IgD-negative memory B cell (primary cell): ENCODE measurements around the gene LDB3. TPM values are rescaled to one million over a fixed set of nuclear protein-coding genes. Genes with fewer than 3 reads are reported as not detected.

Experiments
- H3K27ac Mint-ChIP-seq, 3 donors: one replicate each; pipeline ENCODE4 v1.8.0; 2020 to 2022; ENCODE audit warnings: mild to moderate bottlenecking in 3 of 3, mixed read lengths in 3 of 3, moderate library complexity in 1 of 3
- H3K27me3 Mint-ChIP-seq: one replicate; pipeline ENCODE4 v1.8.0; 2021; ENCODE audit warnings: mixed read lengths
- H3K36me3 Mint-ChIP-seq: one replicate; pipeline ENCODE4 v1.8.0; 2020; ENCODE audit warnings: mild to moderate bottlenecking, mixed read lengths
- H3K4me1 Mint-ChIP-seq, 3 donors: one replicate each; pipeline ENCODE4 v1.8.0; 2020 to 2022; ENCODE audit warnings: mixed read lengths in 3 of 3, mild to moderate bottlenecking in 1 of 3
- H3K4me3 Mint-ChIP-seq, 4 donors: one replicate each; pipeline ENCODE4 v1.8.0; 2020 to 2022; ENCODE audit warnings: mild to moderate bottlenecking in 4 of 4, mixed read lengths in 4 of 4, moderate library complexity in 3 of 4
- H3K9me3 Mint-ChIP-seq, 3 donors: one replicate each; pipeline ENCODE4 v1.8.0; 2020 to 2021; ENCODE audit warnings: mixed read lengths in 3 of 3, mild to moderate bottlenecking in 1 of 3
- polyA plus RNA-seq: library from polyadenylated mRNA; unstranded; fragments of 300-500 nt; fragmentation: Illumina TruSeq; gene quantifications from one replicate; pipeline ENCODE4 v1.2.3, GENCODE V29; 2021

LDB3 gene
- polyA plus RNA-seq, 1 donor from 2014 or later = 0.13 TPM

- no peaks in the 10 kb centered on the region for H3K36me3 Mint-ChIP-seq
- peak overlapping the region; percentile 76 to 96 (median 84) for H3K4me3 Mint-ChIP-seq
- H3K4me1 Mint-ChIP-seq = peaks cover 2 to 6% (median 5%) of the 10 kb centered on the region in 3 donors
- peak overlapping the region in 2 of 3 donors; percentile 63 to 98 for H3K27ac Mint-ChIP-seq
- peaks cover 2% of the 10 kb centered on the region for H3K27me3 Mint-ChIP-seq
- H3K9me3 Mint-ChIP-seq = no peaks in the 10 kb centered on the region
Observed at GRCh38 chr10:86709396-86710185, 41.3 kb downstream of the LDB3 start.

GRCh38 chr10:86710987-86711512 is 42.7 kb downstream of the LDB3 start:
- Mint-ChIP-seq H3K27ac (peak overlapping the region; percentile 63 to 98 (median 85)), H3K36me3 (no peaks in the 10 kb centered on the region), H3K4me1 (peaks cover 2 to 6% (median 5%) of the 10 kb centered on the region in 3 donors), H3K27me3 (peaks cover 2% of the 10 kb centered on the region), H3K4me3 (peak overlapping the region; percentile 83 to 96 (median 91)), H3K9me3 (no peaks in the 10 kb centered on the region)

GRCh38 chr10:86711513-86712316 is 43.4 kb downstream of the LDB3 start:
- Mint-ChIP-seq H3K4me3 (peak overlapping the region; percentile 91 to 99 (median 98)), H3K4me1 (peaks cover 2 to 6% (median 5%) of the 10 kb centered on the region in 3 donors), H3K27ac (peak overlapping the region; percentile 97 to 99 (median 98)), H3K9me3 (no peaks in the 10 kb centered on the region), H3K36me3 (no peaks in the 10 kb centered on the region), H3K27me3 (peaks cover 2% of the 10 kb centered on the region)

- no peaks in the 10 kb centered on the region for H3K36me3 Mint-ChIP-seq
- H3K4me1 Mint-ChIP-seq = peaks cover 2 to 6% (median 5%) of the 10 kb centered on the region in 3 donors
- peak overlapping the region; percentile 97 to 99 (median 98) for H3K27ac Mint-ChIP-seq
- no peaks in the 10 kb centered on the region for H3K9me3 Mint-ChIP-seq
- H3K27me3 Mint-ChIP-seq = no peaks in the 10 kb centered on the region
- H3K4me3 Mint-ChIP-seq = peak overlapping the region; percentile 91 to 99 (median 98)
Observed at GRCh38 chr10:86712317-86712707, 44.0 kb downstream of the LDB3 start.

- Mint-ChIP-seq H3K27me3 (no peaks in the 10 kb centered on the region), H3K9me3 (no peaks in the 10 kb centered on the region), H3K4me1 (peaks cover 2 to 6% (median 5%) of the 10 kb centered on the region in 3 donors), H3K27ac (peak overlapping the region in 1 of 3 donors; percentile 74), H3K36me3 (no peaks in the 10 kb centered on the region), H3K4me3 (no peak overlapping the region)
Observed at GRCh38 chr10:86715156-86715795, 47.0 kb downstream of the LDB3 start.

GRCh38 chr10:86715836-86716235 is 47.5 kb downstream of the LDB3 start:
- H3K27ac Mint-ChIP-seq = no peak overlapping the region
- no peaks in the 10 kb centered on the region for H3K9me3 Mint-ChIP-seq
- H3K36me3 Mint-ChIP-seq = no peaks in the 10 kb centered on the region
- H3K4me1 Mint-ChIP-seq = peaks cover 2 to 5% (median 4%) of the 10 kb centered on the region in 3 donors
- no peaks in the 10 kb centered on the region for H3K27me3 Mint-ChIP-seq
- H3K4me3 Mint-ChIP-seq = no peak overlapping the region

- Mint-ChIP-seq H3K9me3 (no peaks in the 10 kb centered on the region), H3K27ac (no peak overlapping the region), H3K4me1 (peaks cover 2 to 5% (median 3%) of the 10 kb centered on the region in 3 donors), H3K36me3 (no peaks in the 10 kb centered on the region), H3K27me3 (no peaks in the 10 kb centered on the region), H3K4me3 (no peak overlapping the region)
Observed at GRCh38 chr10:86716466-86716865, 48.2 kb downstream of the LDB3 start.

- Mint-ChIP-seq H3K27ac (no peak overlapping the region), H3K4me3 (no peak overlapping the region), H3K27me3 (peaks cover 1% of the 10 kb centered on the region), H3K36me3 (no peaks in the 10 kb centered on the region), H3K9me3 (no peaks in the 10 kb centered on the region), H3K4me1 (peaks cover 0 to 5% (median 1%) of the 10 kb centered on the region in 3 donors)
Observed at GRCh38 chr10:86718556-86718955, 50.2 kb downstream of the LDB3 start.

- Mint-ChIP-seq H3K27me3 (peaks cover 2% of the 10 kb centered on the region), H3K27ac (no peak overlapping the region), H3K36me3 (no peaks in the 10 kb centered on the region), H3K4me1 (peaks cover 0 to 6% (median 1%) of the 10 kb centered on the region in 3 donors), H3K4me3 (no peak overlapping the region), H3K9me3 (no peaks in the 10 kb centered on the region)
Observed at GRCh38 chr10:86721232-86721631, 52.9 kb downstream of the LDB3 start.

GRCh38 chr10:86723009-86723408 is 54.7 kb downstream of the LDB3 start:
- peaks cover 0 to 6% (median 1%) of the 10 kb centered on the region in 3 donors for H3K4me1 Mint-ChIP-seq
- H3K36me3 Mint-ChIP-seq = no peaks in the 10 kb centered on the region
- peaks cover 2% of the 10 kb centered on the region for H3K27me3 Mint-ChIP-seq
- H3K4me3 Mint-ChIP-seq = no peak overlapping the region
- H3K9me3 Mint-ChIP-seq = no peaks in the 10 kb centered on the region
- H3K27ac Mint-ChIP-seq = no peak overlapping the region

GRCh38 chr10:86724445-86724844 is 56.1 kb downstream of the LDB3 start:
- Mint-ChIP-seq H3K4me3 (no peak overlapping the region), H3K36me3 (no peaks in the 10 kb centered on the region), H3K27ac (no peak overlapping the region), H3K4me1 (peaks cover 0 to 6% (median 1%) of the 10 kb centered on the region in 3 donors), H3K9me3 (no peaks in the 10 kb centered on the region), H3K27me3 (peaks cover 5% of the 10 kb centered on the region)

- no peaks in the 10 kb centered on the region for H3K9me3 Mint-ChIP-seq
- no peak overlapping the region for H3K27ac Mint-ChIP-seq
- H3K27me3 Mint-ChIP-seq = peaks cover 5% of the 10 kb centered on the region
- no peaks in the 10 kb centered on the region for H3K36me3 Mint-ChIP-seq
- no peak overlapping the region for H3K4me3 Mint-ChIP-seq
- peaks cover 0 to 6% (median 1%) of the 10 kb centered on the region in 3 donors for H3K4me1 Mint-ChIP-seq
Observed at GRCh38 chr10:86725980-86726676, 57.8 kb downstream of the LDB3 start.

- Mint-ChIP-seq H3K4me1 (peaks cover 0 to 6% (median 1%) of the 10 kb centered on the region in 3 donors), H3K27ac (no peak overlapping the region), H3K9me3 (no peaks in the 10 kb centered on the region), H3K36me3 (peaks cover under 1% of the 10 kb centered on the region), H3K27me3 (peaks cover 5% of the 10 kb centered on the region), H3K4me3 (no peak overlapping the region)
Observed at GRCh38 chr10:86726677-86726999, 58.3 kb downstream of the LDB3 start.

- Mint-ChIP-seq H3K27ac (no peak overlapping the region), H3K27me3 (peaks cover 5% of the 10 kb centered on the region), H3K9me3 (no peaks in the 10 kb centered on the region), H3K4me3 (no peak overlapping the region), H3K4me1 (peaks cover 0 to 4% (median 0%) of the 10 kb centered on the region in 3 donors), H3K36me3 (peaks cover 2% of the 10 kb centered on the region)
Observed at GRCh38 chr10:86727470-86727869, 59.2 kb downstream of the LDB3 start.
